Adrenal gland (tissue), 5 donors: ENCODE measurements around the gene AK6.

Source experiments
- CTCF ChIP-seq, 6 experiments: fragments of 450-650 bp in 4 of 6; fragments of 200-600 bp in 2 of 6; sonication (generic) in 1 of 6; IDR thresholded peaks; 1 replicate in 5 of 6; 2 replicates in 1 of 6; pipeline versions ENCODE4 v1.5.1 to v1.8.0; 2016 to 2021; ENCODE audit warnings: antibody characterized with exemption in 6 of 6, mild to moderate bottlenecking in 2 of 6, moderate library complexity in 1 of 6
- POLR2A ChIP-seq, 2 donors: fragments of 450-650 bp; IDR thresholded peaks; one replicate each; pipeline ENCODE4 v1.6.1; 2017; ENCODE audit warnings: antibody characterized with exemption in 2 of 2, mild to moderate bottlenecking in 2 of 2, moderate library complexity in 1 of 2
- donor health status: DM: no; HTN: no; CAD: no.

GRCh38 chr5:69418554-69418953, 49.2 kb upstream of the AK6 start:
- no peak for TF ChIP-seq CTCF (IDR thresholded peaks at IDR 0.05)
- no peak for TF ChIP-seq POLR2A (IDR thresholded peaks at IDR 0.05)
